NCI-H1105 (cell line): ENCODE measurements around the gene PLPP4.

Experiments
- DNase-seq: peaks from one replicate; lab custom pipeline; 2025; lab: John Stamatoyannopoulos, UW

The PLPP4 gene

GRCh38 chr10:120456626-120457430 lies at the start of gene PLPP4:
Gene PLPP4 (plus strand): TSS chr10:120457227. CDS start chr10:120457306, 79 bp downstream.
- peak; percentile 41 for DNase-seq

GRCh38 chr10:120409816-120410215 lies 47.2 kb upstream of the PLPP4 start:
- DNase-seq = no peak

GRCh38 chr10:120414946-120415345 lies 42.1 kb upstream of the PLPP4 start:
- no peak for DNase-seq

GRCh38 chr10:120415709-120416330 lies 41.2 kb upstream of the PLPP4 start:
- no peak for DNase-seq

GRCh38 chr10:120420421-120420820 lies 36.6 kb upstream of the PLPP4 start:
- DNase-seq = no peak

GRCh38 chr10:120421250-120421649 lies 35.8 kb upstream of the PLPP4 start:
- no peak for DNase-seq

- no peak for DNase-seq
Measured at GRCh38 chr10:120422457-120422856, 34.6 kb upstream of the PLPP4 start.

- DNase-seq = no peak
Measured at GRCh38 chr10:120423431-120424197, 33.4 kb upstream of the PLPP4 start.

GRCh38 chr10:120424198-120424464 lies 32.9 kb upstream of the PLPP4 start:
- DNase-seq = no peak

- DNase-seq = no peak
Measured at GRCh38 chr10:120426306-120426705, 30.7 kb upstream of the PLPP4 start.

GRCh38 chr10:120428754-120429153 lies 28.3 kb upstream of the PLPP4 start:
- no peak for DNase-seq

- DNase-seq = no peak
Measured at GRCh38 chr10:120429395-120429794, 27.6 kb upstream of the PLPP4 start.

- no peak for DNase-seq
Measured at GRCh38 chr10:120431251-120431651, 25.8 kb upstream of the PLPP4 start.

GRCh38 chr10:120432209-120432608 lies 24.8 kb upstream of the PLPP4 start:
- no peak for DNase-seq

GRCh38 chr10:120433141-120433540 lies 23.9 kb upstream of the PLPP4 start:
- no peak for DNase-seq

GRCh38 chr10:120436439-120437112 lies 20.5 kb upstream of the PLPP4 start:
- no peak for DNase-seq

- no peak for DNase-seq
Measured at GRCh38 chr10:120437541-120437940, 19.5 kb upstream of the PLPP4 start.

GRCh38 chr10:120451968-120452367 lies 5.1 kb upstream of the PLPP4 start:
- DNase-seq = no peak

- DNase-seq = no peak
Measured at GRCh38 chr10:120453319-120453718, 3.7 kb upstream of the PLPP4 start.

GRCh38 chr10:120453886-120454285 lies 3.1 kb upstream of the PLPP4 start:
- DNase-seq = no peak

- no peak for DNase-seq
Measured at GRCh38 chr10:120455004-120455403, 2.0 kb upstream of the PLPP4 start.

- no peak for DNase-seq
Measured at GRCh38 chr10:120455606-120456005, 1.4 kb upstream of the PLPP4 start.
